ENCODE results near the gene SLC17A9.
"Not testable (repeated sequence)": the region's sequence is repeated elsewhere in the genome, so short reads cannot be mapped to it uniquely, and the experiment has no call there.

SLC17A9 gene

GRCh38 chr20:62921119-62921687 is 31.3 kb upstream of the SLC17A9 start:
- Histone ChIP-seq H3K36me3 (ENCODE audit: insufficient read depth, low read length) (no peaks in the 10 kb centered on the region), H3K27ac (ENCODE audit: low read depth, low read length) (no peak overlapping the region), H3K4me3 (ENCODE audit: low read length) (no peak overlapping the region), H3K4me1 (ENCODE audit: insufficient read depth, low read length) (peaks cover 72% of the 10 kb centered on the region), H3K9me3 (ENCODE audit: insufficient read depth, low read depth, low read length) (no peaks in the 10 kb centered on the region), H3K27me3 (ENCODE audit: insufficient read depth, low read length) (no peaks in the 10 kb centered on the region), H3K9ac (ENCODE audit: low read depth, low read length) (no peak overlapping the region)
- WGBS, result 47% methylated on average over 8 of the region's 8 CpGs

DNA sequence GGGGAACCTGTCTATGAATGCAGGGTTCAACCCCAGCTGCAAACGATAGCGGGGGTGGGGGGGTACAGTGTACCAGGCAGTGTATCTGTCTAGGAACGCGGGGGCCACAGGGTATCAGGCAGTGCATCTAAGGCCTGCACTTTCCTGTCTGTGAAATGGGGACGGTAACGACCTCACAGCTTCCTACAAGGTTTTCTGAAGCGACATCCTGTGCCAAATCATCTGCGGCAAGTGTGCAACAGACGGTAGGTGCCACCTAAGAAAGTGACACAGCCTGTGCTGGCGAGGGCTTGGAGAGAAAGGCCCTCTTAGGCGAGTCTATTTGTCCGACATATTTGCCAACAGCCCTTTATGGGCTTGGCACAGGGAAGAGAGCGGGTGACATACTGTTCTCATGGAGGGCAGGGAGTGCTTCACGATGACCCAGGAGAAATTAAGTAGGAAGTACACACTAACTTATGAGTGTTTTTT is 30.0 kb upstream of the SLC17A9 start:
- no peaks in the 10 kb centered on the region for H3K27me3 ChIP-seq (ENCODE audit: insufficient read depth, low read length)
- no peak overlapping the region for H3K4me3 ChIP-seq (ENCODE audit: low read length)
- WGBS, result 91% methylated on average over 14 of the region's 14 CpGs
- H3K9me3 ChIP-seq (ENCODE audit: insufficient read depth, low read depth, low read length), result no peaks in the 10 kb centered on the region
- no peaks in the 10 kb centered on the region for H3K36me3 ChIP-seq (ENCODE audit: insufficient read depth, low read length)
- H3K9ac ChIP-seq (ENCODE audit: low read depth, low read length), result no peak overlapping the region
- no peak overlapping the region for H3K27ac ChIP-seq (ENCODE audit: low read depth, low read length)
- H3K4me1 ChIP-seq (ENCODE audit: insufficient read depth, low read length), result peaks cover 64% of the 10 kb centered on the region

GRCh38 chr20:62923059-62923668 is 29.3 kb upstream of the SLC17A9 start:
- WGBS, result 76% methylated on average over 16 of the region's 17 CpGs
- H3K9me3 ChIP-seq (ENCODE audit: insufficient read depth, low read depth, low read length); H3K27me3 ChIP-seq (ENCODE audit: insufficient read depth, low read length); H3K27ac ChIP-seq (ENCODE audit: low read depth, low read length); H3K36me3 ChIP-seq (ENCODE audit: insufficient read depth, low read length); H3K4me3 ChIP-seq (ENCODE audit: low read length); H3K9ac ChIP-seq (ENCODE audit: low read depth, low read length): not testable (repeated sequence)
- H3K4me1 ChIP-seq (ENCODE audit: insufficient read depth, low read length), result peaks cover 62% of the 10 kb centered on the region

GRCh38 chr20:62923669-62924441 is 28.7 kb upstream of the SLC17A9 start:
- Histone ChIP-seq H3K9me3 (ENCODE audit: insufficient read depth, low read depth, low read length) (no peaks in the 10 kb centered on the region), H3K27ac (ENCODE audit: low read depth, low read length) (no peak overlapping the region), H3K4me3 (ENCODE audit: low read length) (peak overlapping the region; percentile 86), H3K27me3 (ENCODE audit: insufficient read depth, low read length) (no peaks in the 10 kb centered on the region), H3K4me1 (ENCODE audit: insufficient read depth, low read length) (peaks cover 60% of the 10 kb centered on the region), H3K9ac (ENCODE audit: low read depth, low read length) (peak overlapping the region; percentile 94; the same call in 1 of the 2 replicates), H3K36me3 (ENCODE audit: insufficient read depth, low read length) (no peaks in the 10 kb centered on the region)
- WGBS, result 59% methylated on average over 4 of the region's 7 CpGs

DNA sequence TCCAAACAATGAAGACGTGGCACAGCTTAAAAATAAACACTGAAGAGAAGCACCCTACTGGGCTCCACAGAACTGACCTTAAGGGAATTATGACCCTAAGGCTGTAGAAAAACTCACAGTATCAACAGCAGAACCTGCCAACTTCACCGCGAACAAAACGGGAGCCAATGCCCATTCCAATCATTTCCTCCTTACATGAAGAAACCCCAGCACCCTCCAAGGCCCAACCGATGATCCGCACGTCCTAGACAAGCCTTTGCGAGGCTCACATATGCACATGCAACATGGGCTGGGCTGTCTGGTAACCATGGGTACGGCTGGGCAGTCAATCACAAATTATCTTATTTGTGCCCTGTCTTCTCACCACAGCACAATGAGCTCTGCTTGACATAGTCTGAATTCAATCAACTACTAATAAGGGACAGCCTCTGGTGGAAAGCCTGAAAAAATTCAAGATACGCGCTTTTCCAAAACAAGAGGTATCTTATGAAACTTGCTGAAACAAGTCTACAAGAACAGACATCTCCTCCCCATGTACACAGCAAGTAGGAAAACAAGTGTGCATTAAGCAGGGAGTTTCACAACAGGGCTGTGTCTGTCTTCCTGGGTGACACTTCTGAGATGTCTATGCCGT is 27.9 kb upstream of the SLC17A9 start:
- H3K4me1 ChIP-seq (ENCODE audit: insufficient read depth, low read length), result peaks cover 58% of the 10 kb centered on the region

GRCh38 chr20:62925076-62925419 is 27.5 kb upstream of the SLC17A9 start:
- Histone ChIP-seq H3K36me3 (ENCODE audit: insufficient read depth, low read length) (no peaks in the 10 kb centered on the region), H3K4me1 (ENCODE audit: insufficient read depth, low read length) (peaks cover 53% of the 10 kb centered on the region), H3K4me3 (ENCODE audit: low read length) (peak overlapping the region; percentile 86), H3K27ac (ENCODE audit: low read depth, low read length) (peak overlapping the region; percentile 84; the same call in 1 of the 2 replicates), H3K9ac (ENCODE audit: low read depth, low read length) (peak overlapping the region; percentile 94), H3K27me3 (ENCODE audit: insufficient read depth, low read length) (no peaks in the 10 kb centered on the region), H3K9me3 (ENCODE audit: insufficient read depth, low read depth, low read length) (no peaks in the 10 kb centered on the region)
- WGBS, result 11% methylated on average over 4 of the region's 4 CpGs

More for the DNA sequence above, 27.9 kb upstream of the SLC17A9 start:
- Histone ChIP-seq H3K27ac (ENCODE audit: low read depth, low read length) (no peak overlapping the region), H3K4me3 (ENCODE audit: low read length) (peak overlapping the region; percentile 86), H3K36me3 (ENCODE audit: insufficient read depth, low read length) (no peaks in the 10 kb centered on the region), H3K27me3 (ENCODE audit: insufficient read depth, low read length) (no peaks in the 10 kb centered on the region), H3K9ac (ENCODE audit: low read depth, low read length) (peak overlapping the region; percentile 94), H3K9me3 (ENCODE audit: insufficient read depth, low read depth, low read length) (no peaks in the 10 kb centered on the region)
- 46% methylated on average over 12 of the region's 12 CpGs for WGBS

GRCh38 chr20:62925420-62926228 is 26.9 kb upstream of the SLC17A9 start:
- Histone ChIP-seq H3K4me1 (ENCODE audit: insufficient read depth, low read length) (peaks cover 53% of the 10 kb centered on the region), H3K27me3 (ENCODE audit: insufficient read depth, low read length) (no peaks in the 10 kb centered on the region), H3K36me3 (ENCODE audit: insufficient read depth, low read length) (0 out of 2 replicates have a peak, but pooled peaks cover under 1% of the 10 kb centered on the region), H3K9ac (ENCODE audit: low read depth, low read length) (peak overlapping the region; percentile 94), H3K27ac (ENCODE audit: low read depth, low read length) (peak overlapping the region; percentile 84), H3K4me3 (ENCODE audit: low read length) (peak overlapping the region; percentile 86), H3K9me3 (ENCODE audit: insufficient read depth, low read depth, low read length) (no peaks in the 10 kb centered on the region)
- WGBS, result under 1% methylated on average over 63 of the region's 63 CpGs

DNA sequence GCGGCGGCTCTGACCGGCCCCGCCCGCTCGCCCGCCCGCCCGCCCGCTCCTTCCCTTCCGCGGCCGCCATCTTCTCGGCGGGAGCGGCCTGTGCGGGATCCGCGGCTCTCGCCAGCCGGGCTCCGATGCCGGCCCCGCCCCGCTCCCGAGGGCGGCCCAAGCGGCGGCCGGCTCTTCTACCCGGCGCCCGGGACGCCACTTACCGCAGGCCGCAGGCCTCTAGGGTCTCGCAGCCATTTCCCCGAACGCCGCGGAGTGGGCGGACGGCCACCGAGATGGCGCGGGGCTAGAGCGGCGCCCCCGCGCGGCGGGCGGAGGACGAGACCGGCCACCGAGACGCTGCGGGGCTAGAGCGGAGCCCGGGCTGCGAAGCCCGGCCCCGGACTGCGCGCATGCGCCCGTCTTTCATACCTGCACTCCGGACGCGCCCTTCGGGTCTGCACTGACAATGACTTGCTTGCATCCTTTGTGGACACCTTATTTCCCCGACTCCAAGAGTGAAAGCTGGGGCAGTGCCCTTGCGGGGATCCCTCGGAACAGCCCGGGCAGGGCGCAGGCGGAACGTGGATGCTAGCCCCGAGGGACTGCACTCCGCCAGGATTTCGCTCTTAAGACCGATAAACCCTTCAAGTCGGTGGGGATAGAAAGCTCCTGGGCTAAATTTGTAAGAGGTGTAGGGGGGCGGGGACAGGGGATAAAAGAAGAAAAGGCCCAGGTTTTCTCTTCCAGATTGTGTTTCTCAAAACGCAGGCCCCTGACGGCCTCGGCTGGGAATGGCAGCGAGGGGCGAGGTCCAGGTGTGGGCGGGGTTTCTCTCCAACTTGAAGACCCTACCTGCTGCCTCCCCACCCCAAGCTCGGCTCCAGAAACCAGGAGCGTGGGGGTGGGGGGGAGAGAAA is 26.0 kb upstream of the SLC17A9 start, which contains the start of gene DIDO1:
Gene DIDO1 (minus strand): TSS at position 277 of the 899 bp plus-strand sequence.
- Histone ChIP-seq H3K27ac (ENCODE audit: low read depth, low read length) (peak within 1 kb of the TSS; percentile 99), H3K36me3 (ENCODE audit: insufficient read depth, low read length) (0 out of 2 replicates have a peak, but pooled peaks cover 3% of the 10 kb centered on the region), H3K4me1 (ENCODE audit: insufficient read depth, low read length) (peaks cover 56% of the 10 kb centered on the region), H3K9me3 (ENCODE audit: insufficient read depth, low read depth, low read length) (no peaks in the 10 kb centered on the region), H3K27me3 (ENCODE audit: insufficient read depth, low read length) (no peaks in the 10 kb centered on the region), H3K9ac (ENCODE audit: low read depth, low read length) (peak within 1 kb of the TSS; percentile 94), H3K4me3 (ENCODE audit: low read length) (peak within 1 kb of the TSS; percentile 86)
- under 1% methylated on average over 86 of the region's 92 CpGs for WGBS

- WGBS, result 74% methylated on average over 8 of the region's 12 CpGs
- Histone ChIP-seq H3K4me3 (ENCODE audit: low read length) (peak overlapping the region; percentile 86), H3K4me1 (ENCODE audit: insufficient read depth, low read length) (peaks cover 53% of the 10 kb centered on the region), H3K9me3 (ENCODE audit: insufficient read depth, low read depth, low read length) (no peaks in the 10 kb centered on the region), H3K27me3 (ENCODE audit: insufficient read depth, low read length) (no peaks in the 10 kb centered on the region), H3K36me3 (ENCODE audit: insufficient read depth, low read length) (peaks cover 8% of the 10 kb centered on the region; the same call in 1 of the 2 replicates), H3K27ac (ENCODE audit: low read depth, low read length) (peak overlapping the region; percentile 99), H3K9ac (ENCODE audit: low read depth, low read length) (peak overlapping the region; percentile 94)
These were observed 25.3 kb upstream of the SLC17A9 start for GRCh38 chr20:62927128-62927705.
